GM21786 (cell line): Measurements from ENCODE around the gene RBP7.
"Not testable (repeated sequence)": the region's sequence is repeated elsewhere in the genome, so short reads cannot be mapped to it uniquely, and the experiment has no call there.

Experiments used
- ATAC-seq: cut with Tn5 transposase; IDR thresholded peaks from one replicate; pipeline ENCODE4 v1.9.1; 2021; ENCODE audit not compliant: unreplicated experiment

RBP7 gene

DNA sequence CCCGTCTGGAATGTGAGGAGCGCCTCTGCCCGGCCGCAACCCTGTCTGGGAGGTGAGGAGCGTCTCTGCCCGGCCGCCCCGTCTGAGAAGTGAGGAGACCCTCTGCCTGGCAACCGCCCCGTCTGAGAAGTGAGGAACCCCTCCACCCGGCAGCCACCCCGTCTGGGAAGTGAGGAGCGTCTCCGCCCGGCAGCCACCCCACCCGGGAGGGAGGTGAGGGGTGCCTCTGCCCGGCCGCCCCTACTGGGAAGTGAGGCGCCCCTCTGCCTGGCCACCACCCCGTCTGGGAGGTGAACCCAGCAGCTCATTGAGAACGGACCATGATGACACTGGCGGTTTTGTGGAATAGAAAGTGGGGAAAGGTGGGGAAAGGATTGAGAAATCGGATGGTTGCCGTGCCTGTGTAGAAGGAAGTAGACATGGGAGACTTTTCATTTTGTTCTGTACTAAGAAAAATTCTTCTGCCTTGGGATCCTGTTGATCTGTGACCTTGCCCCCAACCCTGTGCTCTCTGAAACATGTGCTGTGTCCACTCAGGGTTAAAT, 32.0 kb downstream of the RBP7 start:
- ATAC-seq, result not testable (repeated sequence)

DNA sequence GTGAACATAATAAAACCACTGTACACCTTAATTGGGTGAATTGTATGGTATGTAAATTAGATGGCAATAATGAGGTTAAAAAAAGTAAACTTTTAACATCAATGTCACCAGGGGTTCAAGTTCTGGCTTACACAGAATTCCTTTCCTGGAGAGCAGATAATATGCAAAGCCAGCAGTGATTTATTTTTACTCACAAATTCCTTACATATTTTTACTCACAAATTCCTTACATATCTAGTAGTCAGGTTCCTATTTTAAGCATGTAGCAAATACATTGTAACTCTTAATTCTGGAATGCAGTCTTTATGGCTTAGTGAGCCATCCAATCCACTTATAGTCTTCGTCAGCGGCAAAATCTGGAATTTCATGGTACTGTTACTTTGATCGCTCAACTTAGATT, 34.4 kb downstream of the RBP7 start:
- ATAC-seq, result no peak

DNA sequence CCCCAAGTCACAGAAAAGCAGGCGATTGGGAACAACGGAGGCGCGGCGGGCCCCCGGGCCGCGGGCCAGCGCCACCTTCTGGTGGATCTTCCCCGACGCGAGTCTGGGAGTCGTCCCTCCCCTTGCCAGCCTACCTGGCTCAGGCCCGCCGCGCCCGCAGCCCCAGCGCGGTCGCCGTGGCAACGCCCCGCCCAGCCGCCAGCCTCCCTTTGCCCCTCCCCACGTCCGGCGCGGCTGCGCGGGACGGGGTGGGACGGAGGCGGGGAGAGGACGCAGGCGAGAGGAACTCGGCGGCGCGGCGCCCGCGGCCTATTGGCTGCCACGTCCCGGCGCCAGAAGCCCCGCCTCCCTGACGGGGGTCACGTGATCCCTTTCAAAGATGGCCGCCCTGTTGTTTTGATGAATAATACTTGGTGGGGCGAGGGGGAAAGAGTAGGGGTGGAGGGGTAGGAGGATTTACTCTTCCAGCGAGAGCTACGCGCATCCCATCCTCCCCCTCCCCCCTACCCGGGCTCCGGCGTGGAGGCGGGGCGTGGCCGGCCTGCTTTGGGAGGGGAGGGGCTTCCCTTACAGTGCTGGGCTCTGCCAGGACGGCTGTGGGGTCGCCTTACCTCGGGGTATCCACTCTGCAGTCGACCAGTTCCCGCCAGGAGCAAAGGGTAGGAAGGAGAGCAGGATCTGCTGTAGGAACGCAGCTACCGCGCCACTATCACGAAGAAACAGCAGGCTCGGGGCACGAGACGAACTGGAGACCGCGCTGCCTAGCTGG, 35.7 kb downstream of the RBP7 start, which contains the start of gene UBE4B:
Gene UBE4B (plus strand): TSS at position 369 of the 769 bp plus-strand sequence. CDS start 713 bp downstream, outside the sequence.
- peak; percentile 94 for ATAC-seq

DNA sequence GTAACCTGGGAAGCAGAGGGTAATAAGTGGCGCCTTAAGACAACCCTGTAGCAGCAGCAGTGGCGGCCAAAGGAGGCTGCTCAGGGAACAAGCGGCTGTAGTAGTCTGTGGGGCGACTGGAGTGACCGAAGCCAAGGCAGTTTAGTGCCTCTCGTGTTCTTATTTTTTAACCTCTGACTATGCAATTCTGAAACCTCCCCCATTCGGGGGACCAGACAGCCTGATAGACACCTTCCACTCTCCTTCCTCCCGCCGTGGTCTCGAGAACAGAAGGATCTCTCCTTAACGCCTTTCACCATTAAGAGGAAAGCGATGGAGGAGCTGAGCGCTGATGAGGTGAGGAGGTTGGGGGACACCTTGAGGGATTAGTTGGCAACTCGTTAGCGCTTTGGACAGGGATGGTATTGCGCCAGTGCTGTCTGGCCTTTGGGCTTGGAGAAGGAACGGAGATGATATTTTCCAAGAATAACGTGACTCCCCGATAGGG, 36.4 kb downstream of the RBP7 start:
- ATAC-seq, result peak; percentile 12

DNA sequence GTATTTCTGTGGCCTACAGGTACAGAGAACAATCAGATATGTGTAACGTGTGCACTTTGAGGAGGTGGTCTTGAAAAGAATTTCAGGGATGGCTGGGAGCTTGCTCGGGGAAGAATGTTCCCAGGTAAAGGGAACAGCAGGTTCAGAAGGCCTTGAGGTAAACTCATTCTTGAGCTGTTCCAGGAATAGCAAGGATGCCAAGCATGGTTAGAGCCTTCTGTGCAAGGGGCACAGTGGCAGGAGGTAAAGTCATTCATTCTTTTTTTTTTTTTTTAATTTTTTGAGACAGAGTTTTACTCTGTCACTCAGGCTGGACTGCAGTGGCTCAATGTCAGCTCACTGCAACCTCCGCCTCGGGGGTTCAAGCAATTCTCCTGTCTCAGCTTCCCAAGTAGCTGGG, 45.7 kb downstream of the RBP7 start:
- ATAC-seq, result no peak

DNA sequence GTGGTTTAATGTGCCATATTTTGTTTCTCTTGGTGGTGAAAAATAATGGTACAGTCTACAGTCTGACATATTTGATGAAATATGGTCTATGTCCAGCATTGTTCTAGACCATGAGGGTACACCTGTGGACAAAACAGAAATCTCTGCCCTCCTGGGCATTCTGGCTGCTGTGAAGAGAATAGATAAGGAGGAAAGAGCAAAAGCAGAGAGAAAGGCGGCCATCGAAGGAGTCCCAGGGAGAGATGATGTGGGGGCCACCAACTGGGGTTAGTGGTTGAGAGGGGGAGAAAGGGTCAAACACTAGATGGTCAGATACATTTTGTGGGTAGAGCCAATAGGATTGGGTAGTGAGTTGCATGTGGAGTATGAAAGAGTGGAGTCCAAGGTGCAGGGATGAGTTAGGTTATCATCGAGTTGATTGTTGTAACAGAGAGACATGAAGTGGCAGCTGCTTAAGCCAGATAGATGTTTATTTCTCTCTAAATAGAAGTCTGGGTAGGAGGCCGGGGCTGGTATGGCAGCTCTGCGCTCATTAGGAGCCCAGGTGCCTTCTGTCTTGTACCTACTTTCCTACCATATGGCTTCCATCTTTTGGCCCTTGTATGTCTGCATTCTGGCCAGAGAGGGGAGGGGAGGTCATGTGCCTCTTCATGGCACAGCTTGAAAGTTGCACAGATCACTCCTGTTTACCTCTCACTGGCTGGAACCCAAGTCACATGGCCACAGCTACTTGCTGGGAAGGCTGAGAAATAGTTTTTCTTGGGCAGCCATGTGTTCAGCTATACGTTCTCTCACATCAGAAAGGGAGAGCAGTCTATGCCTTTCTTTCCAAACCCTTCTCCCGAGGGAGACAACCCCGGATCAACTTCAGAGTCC, 48.7 kb downstream of the RBP7 start:
- ATAC-seq, result no peak

DNA sequence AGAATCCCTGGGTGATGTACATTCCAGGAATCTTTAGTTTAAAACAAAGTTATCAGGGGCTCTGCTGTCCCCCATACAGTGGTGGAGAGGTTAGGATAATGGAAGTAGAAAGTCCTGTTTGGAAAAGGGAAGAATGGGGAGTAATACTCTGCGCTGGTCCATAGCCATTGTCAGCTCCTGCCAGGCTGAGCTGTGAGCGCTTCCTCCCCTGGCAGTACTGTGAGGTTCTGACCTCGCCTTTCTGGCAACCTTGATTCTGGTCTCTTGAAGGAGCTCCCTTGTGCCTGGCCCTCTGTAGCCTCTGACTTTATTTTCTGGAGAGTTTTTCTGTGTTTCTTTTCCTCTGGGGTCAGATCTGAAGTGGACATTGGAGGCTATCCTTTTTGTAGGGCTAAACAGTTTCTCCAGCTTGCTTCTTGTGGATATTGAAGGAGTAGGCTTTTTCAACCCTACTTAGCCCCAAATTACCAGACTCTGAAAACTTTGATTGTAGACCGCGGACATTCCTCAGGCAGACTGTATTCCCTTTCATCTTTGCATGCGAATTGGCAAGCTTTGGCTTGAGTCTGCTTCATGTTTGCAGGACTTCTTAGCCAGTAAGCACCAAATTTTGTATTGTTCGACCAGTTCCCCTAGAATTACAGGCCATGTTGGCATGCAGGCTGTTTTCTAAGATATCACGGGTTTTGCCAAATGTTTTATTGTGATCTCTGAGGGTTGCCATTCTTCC, 49.5 kb downstream of the RBP7 start:
- no peak for ATAC-seq

DNA sequence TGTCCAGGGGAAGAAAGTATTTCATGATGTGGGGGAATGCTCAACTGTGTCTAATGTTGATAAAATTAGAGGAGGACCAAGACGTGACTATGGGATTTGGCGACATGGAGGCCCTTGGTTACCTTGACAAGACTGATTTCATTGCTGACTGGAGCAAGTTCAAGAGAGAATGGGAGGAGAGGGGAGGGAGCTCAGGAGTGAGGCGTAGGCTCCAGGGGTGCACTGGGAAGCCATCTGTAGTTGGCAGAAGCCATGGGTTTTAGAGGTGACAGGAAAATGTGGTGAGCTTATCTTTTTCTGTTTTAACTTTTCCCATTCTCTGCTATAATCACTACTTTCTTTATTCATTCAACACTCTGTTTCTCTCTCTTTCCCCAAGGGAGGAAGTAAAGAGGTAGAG, 51.6 kb downstream of the RBP7 start:
- ATAC-seq, result no peak

DNA sequence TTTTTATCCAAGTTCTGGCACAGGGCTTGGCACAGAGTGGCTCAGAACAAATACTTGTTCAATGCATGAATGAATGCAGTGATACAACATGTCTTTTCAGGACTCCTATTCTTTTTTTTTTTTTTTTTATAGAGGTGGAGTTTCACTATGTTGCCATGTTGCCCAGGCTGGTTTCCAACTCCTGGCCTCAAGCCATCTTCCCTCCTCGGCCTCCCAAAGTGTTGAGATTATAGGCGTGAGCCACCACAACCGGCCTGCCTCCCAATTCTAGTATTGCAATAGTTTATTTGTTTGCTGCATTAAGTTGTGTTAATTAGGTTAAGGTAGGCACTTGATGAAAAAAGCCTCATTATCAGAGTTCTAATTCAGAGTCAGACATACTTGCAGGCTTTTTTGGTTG, 53.6 kb downstream of the RBP7 start:
- ATAC-seq, result no peak

DNA sequence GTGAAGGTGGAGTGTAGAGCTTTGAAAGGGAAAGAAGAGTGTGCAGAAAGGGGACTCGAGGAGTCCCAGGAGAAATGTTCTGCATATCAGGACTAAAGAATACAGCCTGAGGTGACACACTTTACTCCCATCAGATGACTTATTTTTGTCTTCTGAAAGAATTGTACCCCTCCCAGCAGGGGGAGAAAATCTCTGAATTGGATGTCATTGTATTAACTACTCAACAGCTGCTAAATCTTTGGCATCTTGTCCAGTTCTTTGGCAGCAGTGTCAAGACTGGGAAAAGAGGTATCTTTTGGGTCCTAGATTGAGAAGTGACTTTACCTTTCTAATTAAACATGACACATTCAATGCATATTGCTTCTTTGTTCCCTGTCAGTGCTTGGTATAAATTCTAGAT, 54.6 kb downstream of the RBP7 start:
- no peak for ATAC-seq

DNA sequence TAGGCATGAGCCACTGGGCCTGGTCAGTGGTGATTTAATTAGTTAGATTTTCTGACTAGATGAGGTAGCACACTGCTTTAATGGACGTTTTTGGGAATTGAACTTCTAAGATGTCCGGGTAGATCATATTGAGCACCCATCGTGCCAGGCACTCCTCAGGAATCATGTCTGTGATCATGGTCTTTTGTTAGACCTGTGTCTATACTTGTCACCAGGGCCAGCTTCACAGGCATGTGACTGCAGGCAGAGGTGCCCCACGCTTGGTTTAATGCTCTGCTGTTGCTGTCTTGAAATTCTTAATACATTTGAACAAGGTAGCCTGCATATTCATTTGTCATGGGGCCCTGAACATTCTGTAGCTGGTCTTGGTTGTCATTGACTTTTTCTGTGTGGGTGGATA, 55.3 kb downstream of the RBP7 start:
- no peak for ATAC-seq

DNA sequence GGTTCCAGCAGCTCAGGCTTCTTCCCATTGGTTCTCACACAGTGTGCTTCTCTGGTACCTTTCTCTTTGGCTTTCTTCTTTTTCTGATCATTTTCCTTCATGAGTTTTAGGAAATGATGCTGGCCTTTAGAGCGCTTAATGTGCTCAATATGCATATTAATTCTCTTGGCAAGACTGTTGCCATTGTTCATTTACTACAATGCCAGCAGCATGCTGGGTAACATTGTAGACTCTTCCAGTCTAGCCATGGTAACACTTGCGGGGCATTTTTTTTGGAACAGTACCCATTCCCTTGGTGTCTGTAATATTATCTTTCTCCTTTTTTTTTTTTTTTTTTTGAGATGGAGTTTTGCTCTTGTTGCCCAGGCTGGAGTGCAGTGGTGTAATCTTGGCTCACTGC, 57.4 kb downstream of the RBP7 start:
- no peak for ATAC-seq

DNA sequence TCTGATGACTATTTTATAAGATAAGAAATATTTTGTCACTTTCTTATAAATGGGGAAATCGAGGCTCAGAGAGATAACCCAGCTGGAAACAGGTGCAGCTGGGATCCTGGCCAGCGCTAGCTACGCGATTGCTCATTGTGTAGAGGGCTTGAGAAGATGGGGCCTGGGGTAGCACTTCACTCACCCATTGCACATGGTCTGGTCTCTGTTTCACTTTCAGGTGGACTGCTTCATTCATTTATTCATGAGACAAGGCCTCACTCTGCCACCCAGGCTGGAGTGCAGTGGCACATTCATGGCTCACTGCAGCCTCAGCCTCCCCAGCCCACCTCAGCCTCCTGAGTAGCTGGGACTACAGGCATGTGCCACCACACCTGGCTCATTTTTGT, 59.6 kb downstream of the RBP7 start:
- no peak for ATAC-seq

DNA sequence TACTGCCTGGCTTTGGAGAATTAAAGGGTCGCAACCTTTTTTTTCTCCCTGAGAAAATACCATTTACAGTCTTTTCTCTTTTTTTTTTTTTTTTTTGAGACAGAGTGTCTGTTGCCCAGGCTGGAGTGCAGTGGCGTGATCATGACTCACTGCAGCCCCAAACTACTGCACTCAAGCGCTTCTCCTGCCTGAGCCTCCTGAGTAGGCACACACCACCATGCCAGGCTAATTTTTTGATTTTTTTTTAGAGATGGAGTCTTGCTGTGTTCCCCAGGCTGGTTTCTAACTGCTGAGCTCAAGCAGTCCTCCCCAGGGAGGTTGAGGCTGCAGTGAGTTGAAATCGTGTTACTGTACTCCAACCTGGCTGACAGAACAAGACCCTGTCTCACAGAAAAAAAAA, 60.3 kb downstream of the RBP7 start:
- ATAC-seq, result no peak

DNA sequence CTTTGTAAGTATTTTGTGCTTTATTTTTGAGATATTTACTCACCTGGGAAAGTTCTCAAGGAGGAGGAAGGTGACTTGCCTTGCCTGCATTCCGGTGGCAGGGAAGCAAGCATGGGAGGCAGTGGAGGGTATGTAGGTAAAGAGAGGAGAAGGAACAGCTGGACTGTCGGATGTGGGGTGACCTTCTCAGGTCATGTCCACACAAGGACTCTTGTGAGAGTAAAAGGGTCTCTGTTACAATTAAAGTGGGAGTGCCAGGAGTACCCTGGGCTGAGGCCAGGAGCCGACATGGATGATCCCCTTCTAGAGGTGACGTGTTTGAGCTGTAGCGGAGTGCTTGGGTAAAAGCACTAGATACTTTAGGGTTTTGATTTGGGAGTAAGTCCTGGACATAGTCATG, 60.8 kb downstream of the RBP7 start:
- ATAC-seq, result no peak

DNA sequence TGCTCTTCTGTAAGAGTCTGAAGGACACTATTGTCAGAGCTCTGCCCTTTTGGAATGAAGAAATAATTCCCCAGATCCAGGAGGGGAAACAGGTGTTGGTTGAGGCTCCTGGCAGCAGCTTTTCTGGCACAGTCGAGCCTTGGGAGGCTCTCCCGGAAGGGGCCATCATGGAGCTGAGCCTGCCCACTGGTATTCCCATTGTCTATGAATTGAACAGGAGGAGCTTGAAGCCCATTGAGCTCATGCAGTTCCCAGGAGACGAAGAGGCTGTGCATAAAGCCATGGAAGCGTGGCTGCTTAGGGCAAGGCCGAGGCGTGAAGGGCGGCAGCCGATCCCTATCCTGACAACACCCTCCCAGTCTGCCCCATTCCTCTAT, 62.3 kb downstream of the RBP7 start:
- no peak for ATAC-seq

DNA sequence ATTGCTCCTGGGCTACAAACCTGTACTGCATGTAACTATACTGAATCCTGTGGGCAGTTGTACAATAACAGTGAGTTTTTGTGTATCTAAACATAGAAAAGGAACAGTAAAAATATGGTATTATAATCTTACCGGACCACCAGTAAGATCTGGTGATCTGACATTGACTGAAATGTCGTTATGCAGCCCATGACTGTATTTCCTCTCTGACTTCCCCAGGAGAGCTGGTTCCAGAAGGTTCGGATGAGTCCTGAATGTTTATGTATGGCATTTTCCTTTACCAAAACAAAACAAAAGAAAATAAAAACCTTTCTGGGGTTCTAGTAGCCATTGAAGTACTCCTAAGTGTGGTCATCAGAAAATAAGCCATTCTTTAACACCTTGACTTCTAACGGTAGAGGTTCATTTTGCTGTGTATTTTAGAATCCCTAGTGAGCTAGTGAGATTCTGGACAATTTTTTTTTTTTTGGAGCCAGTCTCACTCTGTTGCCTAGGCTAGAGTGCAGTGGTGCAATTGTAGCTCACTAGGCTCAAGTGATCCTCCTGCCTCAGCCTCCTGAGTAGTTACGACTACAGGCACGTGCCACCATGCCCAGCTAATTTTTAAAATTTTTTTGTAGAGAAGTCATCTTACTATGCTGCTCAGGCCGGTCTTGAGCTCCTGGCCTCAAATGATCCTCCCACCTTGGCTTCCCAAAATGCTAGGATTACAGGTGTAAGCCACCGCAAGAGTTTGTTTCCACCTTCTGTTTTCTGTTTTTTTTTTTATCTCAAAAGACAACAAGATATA, 63.5 kb downstream of the RBP7 start:
- no peak for ATAC-seq

DNA sequence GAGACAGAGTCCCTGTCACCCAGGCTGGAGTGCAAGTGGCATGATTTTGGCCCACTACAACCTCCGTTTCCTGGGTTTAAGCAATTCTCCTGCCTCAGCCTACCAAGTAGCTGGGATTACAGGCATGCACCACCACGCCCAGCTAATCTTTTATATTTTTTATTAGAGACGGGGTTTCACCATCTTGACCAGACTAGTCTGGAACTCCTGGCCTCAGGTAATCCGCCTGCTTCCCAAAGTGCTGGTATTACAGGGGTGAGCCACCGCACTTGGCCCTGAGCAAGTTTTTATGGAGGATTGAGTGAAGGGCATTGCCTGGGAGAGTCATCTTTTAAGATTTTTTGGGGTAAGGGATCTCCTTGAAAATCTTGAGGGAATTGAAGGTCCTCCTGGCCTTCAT, 64.2 kb downstream of the RBP7 start:
- no peak for ATAC-seq

DNA sequence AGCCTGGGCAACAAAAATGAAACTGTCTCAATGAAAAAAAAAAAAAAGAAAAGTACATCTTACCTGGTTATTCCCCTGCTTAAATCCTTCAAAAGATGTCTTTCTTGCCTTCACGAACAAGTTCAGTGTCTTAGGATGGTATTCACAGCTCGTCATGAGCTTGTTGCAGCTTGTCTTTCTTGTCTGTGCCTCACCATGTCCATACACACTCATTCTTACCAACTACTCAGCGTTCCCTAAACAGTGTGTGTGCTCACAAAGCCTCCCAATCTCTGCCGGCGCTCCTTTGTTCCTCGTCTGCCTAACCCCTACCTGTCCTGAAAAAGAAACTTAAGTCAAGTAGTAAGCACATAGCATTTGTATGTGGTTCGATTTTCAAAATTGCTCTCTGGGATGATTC, 66.8 kb downstream of the RBP7 start:
- no peak for ATAC-seq
